Epithelial cell of esophagus (primary cell): Measurements from ENCODE around the gene EMP2.

Source experiments
- DNase-seq: peaks from one replicate; pipeline ENCODE4 v3.0.0; 2010; ENCODE audit warnings: low read depth
- H3K4me3 ChIP-seq: 2 replicates; pipeline ENCODE4 v1.5.1; 2011; ENCODE audit warnings: mild to moderate bottlenecking, low read length, control low read depth
- CTCF ChIP-seq: IDR thresholded peaks from 2 replicates; pipeline ENCODE4 v1.5.1; 2011; ENCODE audit warnings: low read depth, mild to moderate bottlenecking, low read length, control low read depth, inconsistent platforms; ENCODE audit not compliant: insufficient read depth; ENCODE audit errors: missing control alignments

EMP2 gene

GRCh38 chr16:10599626-10600025, 19.2 kb upstream of the EMP2 start:
- DNase-seq, result no peak
- TF ChIP-seq CTCF, result no peak
- no peak overlapping the region for H3K4me3 ChIP-seq

- TF ChIP-seq CTCF, result no peak
- H3K4me3 ChIP-seq, result no peak overlapping the region
- no peak for DNase-seq
Observed at GRCh38 chr16:10598157-10598556, 17.8 kb upstream of the EMP2 start.

GRCh38 chr16:10597187-10597601, 16.8 kb upstream of the EMP2 start:
- DNase-seq, result no peak
- no peak overlapping the region for H3K4me3 ChIP-seq
- no peak for TF ChIP-seq CTCF

- no peak overlapping the region for H3K4me3 ChIP-seq
- peak; percentile 41 for TF ChIP-seq CTCF
- peak; percentile 99 for DNase-seq
Observed at GRCh38 chr16:10594312-10594950, 14.0 kb upstream of the EMP2 start.

- TF ChIP-seq CTCF, result no peak
- no peak for DNase-seq
- no peak overlapping the region for H3K4me3 ChIP-seq
Observed at GRCh38 chr16:10592611-10593010, 12.2 kb upstream of the EMP2 start.

GRCh38 chr16:10590342-10590741, 9.9 kb upstream of the EMP2 start:
- DNase-seq, result no peak
- H3K4me3 ChIP-seq, result no peak overlapping the region
- TF ChIP-seq CTCF, result no peak

- TF ChIP-seq CTCF, result no peak
Observed at GRCh38 chr16:10589109-10589508, 8.7 kb upstream of the EMP2 start.

More at GRCh38 chr16:10589109-10589508, 8.7 kb upstream of the EMP2 start:
- peak; percentile 38 for DNase-seq
- H3K4me3 ChIP-seq, result no peak overlapping the region
